GM12864 (cell line): ENCODE data around the gene LRRC63.

ENCODE experiments used
- DNase-seq: peaks from one replicate; pipeline ENCODE4 v3.0.0-alpha.2; 2011; ENCODE audit warnings: low read depth
- H3K4me3 ChIP-seq: 2 replicates; pipeline ENCODE4 v1.5.1; 2011; ENCODE audit warnings: mild to moderate bottlenecking, low read depth, low read length, control low read depth
- CTCF ChIP-seq: IDR thresholded peaks from 2 replicates; pipeline ENCODE4 v1.5.1; 2011; ENCODE audit warnings: low read depth, mild to moderate bottlenecking, moderate library complexity, low read length, control low read depth, inconsistent platforms; ENCODE audit errors: missing control alignments

LRRC63 gene

GRCh38 chr13:46311217-46311616 lies 99.5 kb downstream of the LRRC63 start:
- H3K4me3 ChIP-seq = no peak overlapping the region
- no peak for TF ChIP-seq CTCF
- DNase-seq = no peak

GRCh38 chr13:46313024-46313423 lies 101.3 kb downstream of the LRRC63 start:
- no peak for TF ChIP-seq CTCF
- H3K4me3 ChIP-seq = no peak overlapping the region
- DNase-seq = no peak

- TF ChIP-seq CTCF = no peak
- H3K4me3 ChIP-seq = no peak overlapping the region
- no peak for DNase-seq
These were observed 101.9 kb downstream of the LRRC63 start for GRCh38 chr13:46313432-46314257.

- H3K4me3 ChIP-seq = no peak overlapping the region
- no peak for TF ChIP-seq CTCF
- DNase-seq = no peak
These were observed 102.9 kb downstream of the LRRC63 start for GRCh38 chr13:46314587-46314986.

GRCh38 chr13:46315036-46315435 lies 103.3 kb downstream of the LRRC63 start:
- no peak overlapping the region for H3K4me3 ChIP-seq
- TF ChIP-seq CTCF = no peak
- no peak for DNase-seq

- H3K4me3 ChIP-seq = no peak overlapping the region
- no peak for DNase-seq
- no peak for TF ChIP-seq CTCF
These were observed 103.9 kb downstream of the LRRC63 start for GRCh38 chr13:46315491-46316075.
